ENCODE data around the gene RPL36.

Gene RPL36

DNA sequence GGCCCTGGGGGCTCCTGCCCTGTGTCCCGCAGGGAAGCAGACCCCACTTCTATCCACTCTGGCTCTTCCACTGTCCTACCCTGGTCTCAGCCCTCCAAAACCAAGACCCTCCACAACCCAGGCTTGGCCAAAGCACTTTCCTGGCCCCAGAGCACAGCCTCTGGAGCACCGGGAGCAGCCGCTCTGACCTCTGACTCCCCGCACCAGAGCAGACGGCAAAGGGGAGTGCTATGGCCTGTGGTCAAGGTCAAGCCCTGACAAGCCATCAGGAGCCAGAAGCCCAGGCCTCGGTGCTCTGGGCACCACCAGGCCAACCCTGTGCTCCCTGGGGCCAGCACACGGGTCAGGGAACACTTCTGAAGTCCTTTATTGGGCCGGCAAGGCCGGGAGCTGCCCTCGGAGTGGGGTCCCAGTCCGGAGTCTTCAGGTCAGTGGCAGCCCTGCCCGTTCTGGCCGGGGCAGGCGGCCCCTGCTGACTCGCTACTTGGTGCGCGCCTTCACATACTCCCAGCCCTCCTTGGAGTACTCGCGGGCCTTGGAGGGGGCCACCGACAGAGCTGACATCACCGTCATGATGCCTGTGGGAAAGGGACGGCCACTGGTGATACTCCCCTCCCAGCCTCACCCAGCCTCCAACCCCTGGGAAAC lies 11.9 kb upstream of the RPL36 start:
- Histone ChIP-seq H3K9ac (ENCODE audit: low read depth, low read length, poor library complexity, severe bottlenecking) (no peak overlapping the region), H3K4me2 (ENCODE audit: low read depth, low read length, poor library complexity, severe bottlenecking) (no peak overlapping the region), H3K79me2 (ENCODE audit: insufficient read depth, low read length) (peaks cover 7% of the 10 kb centered on the region; the same call in 1 of the 2 replicates), H3K4me1 (ENCODE audit: insufficient read depth, low read length, poor library complexity, severe bottlenecking) (no peaks in the 10 kb centered on the region), H4K20me1 (ENCODE audit: insufficient read depth, low read length, poor library complexity, severe bottlenecking) (no peaks in the 10 kb centered on the region), H3K27me3 (ENCODE audit: insufficient read depth, low read length, poor library complexity, severe bottlenecking) (no peaks in the 10 kb centered on the region), H3K9me3 (ENCODE audit: insufficient read depth, low read depth, low read length) (no peaks in the 10 kb centered on the region), H3F3A (ENCODE audit: low read depth) (no peaks in the 10 kb centered on the region), H3K9me2 (replicated peaks; ENCODE audit: low read depth, low read length) (no peaks in the 10 kb centered on the region), H3K4me3 (ENCODE audit: low read length, poor library complexity, severe bottlenecking) (no peak overlapping the region), H3K36me3 (ENCODE audit: insufficient read depth, low read length) (no peaks in the 10 kb centered on the region), H2AFZ (ENCODE audit: low read length) (no peak overlapping the region)
- TF ChIP-seq, protein P1, sequence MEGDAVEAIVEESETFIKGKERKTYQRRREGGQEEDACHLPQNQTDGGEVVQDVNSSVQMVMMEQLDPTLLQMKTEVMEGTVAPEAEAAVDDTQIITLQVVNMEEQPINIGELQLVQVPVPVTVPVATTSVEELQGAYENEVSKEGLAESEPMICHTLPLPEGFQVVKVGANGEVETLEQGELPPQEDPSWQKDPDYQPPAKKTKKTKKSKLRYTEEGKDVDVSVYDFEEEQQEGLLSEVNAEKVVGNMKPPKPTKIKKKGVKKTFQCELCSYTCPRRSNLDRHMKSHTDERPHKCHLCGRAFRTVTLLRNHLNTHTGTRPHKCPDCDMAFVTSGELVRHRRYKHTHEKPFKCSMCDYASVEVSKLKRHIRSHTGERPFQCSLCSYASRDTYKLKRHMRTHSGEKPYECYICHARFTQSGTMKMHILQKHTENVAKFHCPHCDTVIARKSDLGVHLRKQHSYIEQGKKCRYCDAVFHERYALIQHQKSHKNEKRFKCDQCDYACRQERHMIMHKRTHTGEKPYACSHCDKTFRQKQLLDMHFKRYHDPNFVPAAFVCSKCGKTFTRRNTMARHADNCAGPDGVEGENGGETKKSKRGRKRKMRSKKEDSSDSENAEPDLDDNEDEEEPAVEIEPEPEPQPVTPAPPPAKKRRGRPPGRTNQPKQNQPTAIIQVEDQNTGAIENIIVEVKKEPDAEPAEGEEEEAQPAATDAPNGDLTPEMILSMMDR (conservative IDR thresholded peaks at IDR 0.05; ENCODE audit: low read length): no peak
- TF ChIP-seq EZH2phosphoT487 (IDR thresholded peaks at IDR 0.05; ENCODE audit: borderline replicate concordance): no peak

DNA sequence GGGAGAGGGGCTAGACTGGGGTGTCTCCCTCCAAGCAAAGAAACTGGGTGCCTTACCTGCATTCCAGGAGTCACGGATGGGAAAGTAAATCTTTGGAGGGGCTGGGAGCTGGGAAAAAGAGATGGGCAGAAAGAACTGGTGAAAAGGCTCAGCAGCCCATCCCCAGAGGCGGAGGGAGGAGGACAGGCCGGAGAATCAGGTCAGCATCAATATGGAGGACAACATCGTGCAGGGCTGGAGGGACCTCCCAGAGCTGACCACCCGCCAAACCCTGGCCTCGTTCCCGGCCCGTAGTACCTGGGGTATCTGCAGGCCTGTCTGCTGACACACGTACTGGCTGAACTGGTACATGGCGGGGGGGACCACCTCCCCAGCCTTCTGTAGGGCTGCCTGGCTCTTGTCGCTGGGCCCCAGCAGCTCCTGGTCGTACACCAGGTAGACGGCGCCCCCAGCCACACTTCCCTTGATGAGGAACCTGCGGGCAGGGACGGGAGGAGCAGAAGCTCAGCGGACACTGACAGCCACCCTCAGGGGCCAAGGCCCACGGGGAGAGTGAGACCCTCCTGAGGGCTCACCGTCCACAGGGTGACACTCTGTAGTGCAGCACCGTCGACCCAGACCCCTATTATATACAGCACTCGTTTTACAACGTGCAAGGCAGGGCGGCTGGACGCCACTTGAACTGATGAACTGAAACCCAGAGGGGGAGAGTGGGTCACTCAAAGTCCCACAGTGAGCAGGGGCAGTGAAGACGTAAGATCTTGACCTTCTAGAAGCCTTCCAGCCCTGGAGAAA lies 10.6 kb upstream of the RPL36 start:
- peak overlapping the region; percentile 94 for H3K9ac ChIP-seq (ENCODE audit: low read depth, low read length, poor library complexity, severe bottlenecking)
- H3K9me2 ChIP-seq (replicated peaks; ENCODE audit: low read depth, low read length): no peaks in the 10 kb centered on the region
- peak overlapping the region; percentile 97 for H2AFZ ChIP-seq (ENCODE audit: low read length)
- no peaks in the 10 kb centered on the region for H4K20me1 ChIP-seq (ENCODE audit: insufficient read depth, low read length, poor library complexity, severe bottlenecking)
- H3K27me3 ChIP-seq (ENCODE audit: insufficient read depth, low read length, poor library complexity, severe bottlenecking): no peaks in the 10 kb centered on the region
- no peaks in the 10 kb centered on the region for H3K36me3 ChIP-seq (ENCODE audit: insufficient read depth, low read length)
- no peak for TF ChIP-seq EZH2phosphoT487 (IDR thresholded peaks at IDR 0.05; ENCODE audit: borderline replicate concordance)
- TF ChIP-seq, protein P1 (conservative IDR thresholded peaks at IDR 0.05; ENCODE audit: low read length): no peak
- no peaks in the 10 kb centered on the region for H3F3A ChIP-seq (ENCODE audit: low read depth)
- H3K4me2 ChIP-seq (ENCODE audit: low read depth, low read length, poor library complexity, severe bottlenecking): peak overlapping the region; percentile 94
- H3K79me2 ChIP-seq (ENCODE audit: insufficient read depth, low read length): peaks cover 7% of the 10 kb centered on the region; the same call in 1 of the 2 replicates
- H3K4me1 ChIP-seq (ENCODE audit: insufficient read depth, low read length, poor library complexity, severe bottlenecking): no peaks in the 10 kb centered on the region
- no peaks in the 10 kb centered on the region for H3K9me3 ChIP-seq (ENCODE audit: insufficient read depth, low read depth, low read length)
- H3K4me3 ChIP-seq (ENCODE audit: low read length, poor library complexity, severe bottlenecking): peak overlapping the region; percentile 100

DNA sequence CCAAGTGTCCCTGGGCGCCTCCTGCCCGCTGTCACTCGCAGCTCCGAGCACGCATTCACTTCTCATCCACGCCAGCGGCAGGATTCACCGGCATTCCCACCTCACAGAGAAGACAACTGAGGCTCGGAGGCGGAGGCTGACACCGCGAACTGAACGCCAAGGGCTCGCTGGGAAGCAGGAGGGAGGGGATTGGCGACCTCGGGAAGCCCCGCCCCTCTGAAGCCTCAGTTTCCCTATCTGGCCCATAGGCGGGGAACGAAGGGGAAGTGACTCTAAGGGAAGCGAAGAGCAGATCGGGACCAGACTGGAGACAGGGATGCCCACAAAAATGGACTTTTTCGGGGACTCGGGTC lies 10.0 kb upstream of the RPL36 start:
- peak overlapping the region; percentile 97 for H2AFZ ChIP-seq (ENCODE audit: low read length)

More for the DNA sequence above, 10.0 kb upstream of the RPL36 start:
- Histone ChIP-seq H3K36me3 (ENCODE audit: insufficient read depth, low read length) (no peaks in the 10 kb centered on the region), H4K20me1 (ENCODE audit: insufficient read depth, low read length, poor library complexity, severe bottlenecking) (no peaks in the 10 kb centered on the region), H3K4me2 (ENCODE audit: low read depth, low read length, poor library complexity, severe bottlenecking) (peak overlapping the region; percentile 94), H3K79me2 (ENCODE audit: insufficient read depth, low read length) (peaks cover 7% of the 10 kb centered on the region; the same call in 1 of the 2 replicates), H3K9me3 (ENCODE audit: insufficient read depth, low read depth, low read length) (no peaks in the 10 kb centered on the region), H3K4me3 (ENCODE audit: low read length, poor library complexity, severe bottlenecking) (peak overlapping the region; percentile 100), H3F3A (ENCODE audit: low read depth) (no peaks in the 10 kb centered on the region), H3K9me2 (replicated peaks; ENCODE audit: low read depth, low read length) (no peaks in the 10 kb centered on the region), H3K9ac (ENCODE audit: low read depth, low read length, poor library complexity, severe bottlenecking) (peak overlapping the region; percentile 94), H3K4me1 (ENCODE audit: insufficient read depth, low read length, poor library complexity, severe bottlenecking) (no peaks in the 10 kb centered on the region), H3K27me3 (ENCODE audit: insufficient read depth, low read length, poor library complexity, severe bottlenecking) (no peaks in the 10 kb centered on the region)
- TF ChIP-seq, protein P1 (conservative IDR thresholded peaks at IDR 0.05; ENCODE audit: low read length): no peak
- no peak for TF ChIP-seq EZH2phosphoT487 (IDR thresholded peaks at IDR 0.05; ENCODE audit: borderline replicate concordance)

All from Loucy (cell line).